Natural killer cell (primary cell): ENCODE measurements around the gene NEGR1. TPM values are rescaled to one million over a fixed set of nuclear protein-coding genes. Genes with fewer than 3 reads are reported as not detected.
A peak's percentile ranks its signal among the peaks of the same experiment; 100 is the strongest.

Source experiments
- ATAC-seq, 3 donors: fragments of 150-1000 bp in 2 of 3; fragments of 200-7000 bp in 1 of 3; cut with Tn5 transposase; 1 replicate in 1 of 3; 2 replicates in 2 of 3; pipeline ENCODE4 v1.10.0; 2021; ENCODE audit warnings: mild to moderate bottlenecking in 2 of 3, moderate library complexity in 2 of 3
- DNase-seq, 2 donors: peaks; one replicate each; pipeline versions ENCODE4 v3.0.0 to v3.0.0-alpha.2; 2013 to 2021; ENCODE audit warnings: mixed read lengths in 1 of 2
- H3K27ac ChIP-seq: one replicate; pipeline ENCODE4 v1.5.1; 2013; ENCODE audit warnings: mild to moderate bottlenecking, low read length
- H3K27me3 ChIP-seq: one replicate; pipeline ENCODE4 v1.6.1; 2013; ENCODE audit warnings: low read length; ENCODE audit not compliant: control insufficient read depth, insufficient read depth
- H3K36me3 ChIP-seq: one replicate; pipeline ENCODE4 v1.6.1; 2013; ENCODE audit warnings: low read length; ENCODE audit not compliant: control insufficient read depth, insufficient read depth
- H3K4me1 ChIP-seq: one replicate; pipeline ENCODE4 v1.6.1; 2013; ENCODE audit warnings: low read length; ENCODE audit not compliant: control insufficient read depth, insufficient read depth
- H3K4me3 ChIP-seq: one replicate; pipeline ENCODE4 v1.5.1; 2013; ENCODE audit warnings: low read length
- H3K9me3 ChIP-seq: one replicate; pipeline ENCODE4 v1.6.1; 2013; ENCODE audit warnings: low read length; ENCODE audit not compliant: control insufficient read depth, insufficient read depth
- H3K27ac Mint-ChIP-seq, 2 donors: one replicate each; pipeline ENCODE4 v1.8.0; 2022; ENCODE audit warnings: mild to moderate bottlenecking in 2 of 2, mixed read lengths in 2 of 2, moderate library complexity in 1 of 2
- H3K27me3 Mint-ChIP-seq, 2 donors: one replicate each; pipeline ENCODE4 v1.8.0; 2022; ENCODE audit warnings: low read depth in 2 of 2, mixed read lengths in 2 of 2
- H3K36me3 Mint-ChIP-seq: one replicate; pipeline ENCODE4 v1.8.0; 2022; ENCODE audit warnings: mixed read lengths
- H3K4me1 Mint-ChIP-seq, 2 donors: one replicate each; pipeline ENCODE4 v1.8.0; 2022; ENCODE audit warnings: mixed read lengths in 2 of 2
- H3K4me3 Mint-ChIP-seq: one replicate; pipeline ENCODE4 v1.8.0; 2022; ENCODE audit warnings: mild to moderate bottlenecking, moderate library complexity, mixed read lengths
- H3K9me3 Mint-ChIP-seq, 2 donors: one replicate each; pipeline ENCODE4 v1.8.0; 2022; ENCODE audit warnings: mixed read lengths in 2 of 2
- CTCF ChIP-seq: fragments of 200-600 bp; IDR thresholded peaks from one replicate; pipeline ENCODE4 v1.8.0; 2022; ENCODE audit warnings: antibody characterized with exemption
- WGBS: methylation state at CpG from one replicate; pipeline ENCODE4 v1.1.7; 2013; ENCODE audit warnings: missing lambda C conversion rate; ENCODE audit not compliant: insufficient coverage; 5-methylcytosine and 5-hydroxymethylcytosine counted together
- intact Hi-C: fragments of 100-400 bp; cut with micrococcal nuclease; formaldehyde crosslinking; loops from one replicate; pipeline ENCODE4 v1.14.2; 2022
- total RNA-seq, 4 donors: library from RNA; stranded (reverse); fragments of 120-200 nt in 1 of 4; gene quantifications; one replicate each; pipeline versions ENCODE4 v1.2.3 to v1.2.4, GENCODE V29; 2013 to 2022

Gene NEGR1
- total RNA-seq, 3 donors from 2014 or later (not counting 1 experiment from before 2014, with no cell fraction given): 0.55 to 1.3 TPM; not detected in 1

GRCh38 chr1:72013161-72013560 lies 269.2 kb downstream of the NEGR1 start:
- no peaks in the 10 kb centered on the region for H3K36me3 ChIP-seq
- no peaks in the 10 kb centered on the region for H3K27me3 ChIP-seq
- peaks cover 4% of the 10 kb centered on the region for H3K4me1 ChIP-seq
- no peak for TF ChIP-seq CTCF
- H3K9me3 ChIP-seq: no peaks in the 10 kb centered on the region
- Mint-ChIP-seq H3K27me3 (no peaks in the 10 kb centered on the region), H3K27ac (no peak overlapping the region), H3K4me1 (peaks cover 7 to 8% of the 10 kb centered on the region in 2 donors), H3K9me3 (no peaks in the 10 kb centered on the region), H3K36me3 (no peaks in the 10 kb centered on the region), H3K4me3 (no peak overlapping the region)
- H3K4me3 ChIP-seq: no peak overlapping the region
- DNase-seq (no peak), ATAC-seq (no peak)
- WGBS: 57% methylated on average over 1 of the region's 1 CpG
- no peak overlapping the region for H3K27ac ChIP-seq
- intact Hi-C loops: no loop called here

GRCh38 chr1:72011721-72012120 lies 270.6 kb downstream of the NEGR1 start:
- Mint-ChIP-seq H3K9me3 (no peaks in the 10 kb centered on the region), H3K36me3 (no peaks in the 10 kb centered on the region), H3K27ac (no peak overlapping the region), H3K27me3 (no peaks in the 10 kb centered on the region), H3K4me3 (no peak overlapping the region), H3K4me1 (peaks cover 7 to 8% of the 10 kb centered on the region in 2 donors)
- intact Hi-C loops: no loop called here
- peaks cover 4% of the 10 kb centered on the region for H3K4me1 ChIP-seq
- ATAC-seq (no peak), DNase-seq (no peak)
- WGBS: 80% methylated on average over 5 of the region's 6 CpGs
- H3K36me3 ChIP-seq: no peaks in the 10 kb centered on the region
- TF ChIP-seq CTCF: no peak
- H3K4me3 ChIP-seq: no peak overlapping the region
- no peaks in the 10 kb centered on the region for H3K27me3 ChIP-seq
- H3K9me3 ChIP-seq: no peaks in the 10 kb centered on the region
- no peak overlapping the region for H3K27ac ChIP-seq

- H3K9me3 ChIP-seq: no peaks in the 10 kb centered on the region
- Mint-ChIP-seq H3K4me3 (no peak overlapping the region), H3K9me3 (no peaks in the 10 kb centered on the region), H3K36me3 (no peaks in the 10 kb centered on the region), H3K4me1 (peaks cover 7 to 8% of the 10 kb centered on the region in 2 donors), H3K27me3 (no peaks in the 10 kb centered on the region), H3K27ac (no peak overlapping the region)
- no peak overlapping the region for H3K27ac ChIP-seq
- no peaks in the 10 kb centered on the region for H3K27me3 ChIP-seq
- DNase-seq (no peak), ATAC-seq (peak in 2 of 3 donors; percentile 44 to 72)
- peaks cover 4% of the 10 kb centered on the region for H3K4me1 ChIP-seq
- intact Hi-C loops: no loop called here
- WGBS: 12% methylated on average over 3 of the region's 3 CpGs
- no peak for TF ChIP-seq CTCF
- H3K4me3 ChIP-seq: no peak overlapping the region
- H3K36me3 ChIP-seq: no peaks in the 10 kb centered on the region
Observed at GRCh38 chr1:72010094-72010431, 272.3 kb downstream of the NEGR1 start.
